BLaER1 treated with 17β-estradiol and CSF1 and Interleukin-3, amounts not matched to agents 10 nM and 100 nM (cell line): ENCODE results near the gene TINAGL1.
A peak's percentile ranks its signal among the peaks of the same experiment; 100 is the strongest.

Source experiments
- H3K27ac ChIP-seq, 11 experiments: shearing (Covaris generic); formaldehyde crosslinking; 2 replicates each; pipeline ENCODE4 v1.8.1; 2022
- H3K27me3 ChIP-seq, 11 experiments: shearing (Covaris generic); formaldehyde crosslinking; 2 replicates each; pipeline ENCODE4 v1.8.1; 2022
- H3K36me3 ChIP-seq, 11 experiments: shearing (Covaris generic); formaldehyde crosslinking; 2 replicates each; pipeline ENCODE4 v1.8.1; 2022
- H3K4me1 ChIP-seq, 10 experiments: shearing (Covaris generic); formaldehyde crosslinking; 2 replicates each; pipeline ENCODE4 v1.8.1; 2022
- H3K4me2 ChIP-seq, 11 experiments: shearing (Covaris generic); formaldehyde crosslinking; 2 replicates each; pipeline ENCODE4 v1.8.1; 2022
- H3K4me3 ChIP-seq, 10 experiments: shearing (Covaris generic); formaldehyde crosslinking; 2 replicates each; pipeline ENCODE4 v1.8.1; 2022
- H3K9ac ChIP-seq, 11 experiments: shearing (Covaris generic); formaldehyde crosslinking; 2 replicates each; pipeline ENCODE4 v1.8.1; 2022
- H3K9me3 ChIP-seq, 11 experiments: shearing (Covaris generic); formaldehyde crosslinking; replicated peaks in 1 of 11; 2 replicates each; pipeline ENCODE4 v1.8.1; 2022
- H4K20me1 ChIP-seq, 11 experiments: shearing (Covaris generic); formaldehyde crosslinking; 2 replicates each; pipeline ENCODE4 v1.8.1; 2022
- Cebpa-rat ChIP-seq, 11 experiments: shearing (Covaris generic); IDR thresholded peaks; 2 replicates each; pipeline ENCODE4 v1.8.1; 2022

The TINAGL1 gene, protein sequence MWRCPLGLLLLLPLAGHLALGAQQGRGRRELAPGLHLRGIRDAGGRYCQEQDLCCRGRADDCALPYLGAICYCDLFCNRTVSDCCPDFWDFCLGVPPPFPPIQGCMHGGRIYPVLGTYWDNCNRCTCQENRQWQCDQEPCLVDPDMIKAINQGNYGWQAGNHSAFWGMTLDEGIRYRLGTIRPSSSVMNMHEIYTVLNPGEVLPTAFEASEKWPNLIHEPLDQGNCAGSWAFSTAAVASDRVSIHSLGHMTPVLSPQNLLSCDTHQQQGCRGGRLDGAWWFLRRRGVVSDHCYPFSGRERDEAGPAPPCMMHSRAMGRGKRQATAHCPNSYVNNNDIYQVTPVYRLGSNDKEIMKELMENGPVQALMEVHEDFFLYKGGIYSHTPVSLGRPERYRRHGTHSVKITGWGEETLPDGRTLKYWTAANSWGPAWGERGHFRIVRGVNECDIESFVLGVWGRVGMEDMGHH

DNA sequence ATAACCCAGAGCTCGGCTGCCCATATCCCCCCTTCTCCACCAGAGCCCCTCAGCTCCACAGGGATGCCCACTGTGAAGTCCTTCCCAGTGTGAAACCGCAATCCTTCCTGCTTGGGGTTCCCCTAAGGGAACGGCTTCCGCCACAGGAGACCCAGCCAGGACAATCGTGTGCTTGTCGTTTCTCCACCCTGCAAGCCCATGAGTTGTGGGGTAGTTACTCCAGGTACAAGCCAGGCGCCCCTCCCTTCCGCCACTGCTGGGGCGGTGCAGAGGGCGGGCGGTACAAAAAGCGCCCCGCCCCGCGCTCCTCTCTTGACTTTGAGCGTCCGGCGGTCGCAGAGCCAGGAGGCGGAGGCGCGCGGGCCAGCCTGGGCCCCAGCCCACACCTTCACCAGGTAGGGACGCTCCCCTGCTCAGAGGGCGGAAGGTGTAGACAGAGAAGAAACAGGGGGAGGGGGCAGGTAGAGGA lies at the start of gene TINAGL1:
Gene TINAGL1, plus strand, starts transcription at position 315 of the 469 bp plus-strand sequence. CDS start 634 bp downstream, outside the sequence.
- Histone ChIP-seq H3K4me2 (peak within 1 kb of the TSS; percentile 87 to 99 (median 97)), H3K9me3 (no peaks in the 10 kb centered on the region), H3K27ac (peak within 1 kb of the TSS in 6 of 11 experiments; percentile 3 to 57 (median 32); a peak in 12 of 22 replicates), H3K27me3 (peaks cover 0 to 14% (median 0%) of the 10 kb centered on the region in 11 experiments; a peak in 3 of 22 replicates), H3K36me3 (no peaks in the 10 kb centered on the region), H3K4me1 (peaks cover 55 to 86% (median 83%) of the 10 kb centered on the region in 10 experiments), H3K9ac (peak within 1 kb of the TSS; percentile 1 to 72 (median 44); a peak in 16 of 22 replicates), H4K20me1 (peaks cover 0 to 20% (median 0%) of the 10 kb centered on the region in 11 experiments; a peak in 1 of 22 replicates), H3K4me3 (peak within 1 kb of the TSS; percentile 12 to 61 (median 44); a peak in 19 of 20 replicates)
- no peak for TF ChIP-seq Cebpa-rat (IDR thresholded peaks at IDR 0.05)

DNA sequence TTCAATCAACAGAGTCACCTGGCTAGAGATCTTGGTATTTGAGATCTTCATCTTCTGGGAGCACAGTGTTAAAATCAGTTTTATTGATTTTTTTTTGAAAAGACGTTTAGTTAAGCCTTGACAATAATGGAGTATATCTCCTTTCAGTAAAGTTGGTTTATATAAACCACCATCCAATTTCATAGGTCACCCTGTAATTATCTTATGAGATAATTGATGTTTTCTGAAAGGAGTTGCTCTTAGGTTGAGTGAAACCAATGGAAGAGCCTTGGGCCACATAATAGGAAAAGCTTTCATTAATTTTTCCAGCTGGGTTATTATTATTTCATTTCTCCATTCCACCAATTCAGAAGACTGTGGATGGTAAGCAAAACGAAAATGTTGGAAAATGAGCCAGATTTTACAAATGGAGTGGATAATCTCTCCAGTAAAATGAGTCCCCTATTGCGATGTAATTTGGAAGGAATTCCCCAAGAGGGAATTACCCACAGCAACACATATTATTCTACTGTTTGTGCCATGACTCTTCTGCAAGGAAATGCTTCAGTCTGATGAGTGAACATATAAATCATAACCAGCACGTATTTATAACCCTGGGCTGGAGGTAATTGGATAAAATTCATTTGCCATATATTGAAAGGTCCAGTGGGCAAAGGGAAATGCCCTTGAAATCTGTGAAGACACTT lies 46.2 kb upstream of the TINAGL1 start:
- Histone ChIP-seq H3K27ac (no peak overlapping the region), H3K9ac (no peak overlapping the region), H3K36me3 (no peaks in the 10 kb centered on the region), H3K4me2 (no peak overlapping the region), H3K9me3 (peaks cover 0 to 7% (median 0%) of the 10 kb centered on the region in 11 experiments; a peak in 2 of 22 replicates), H3K27me3 (peaks cover 0 to 7% (median 0%) of the 10 kb centered on the region in 11 experiments; a peak in 3 of 22 replicates), H4K20me1 (no peaks in the 10 kb centered on the region), H3K4me3 (no peak overlapping the region), H3K4me1 (peaks cover 0 to 3% (median 2%) of the 10 kb centered on the region in 10 experiments; a peak in 16 of 20 replicates)
- no peak for TF ChIP-seq Cebpa-rat (IDR thresholded peaks at IDR 0.05)

DNA sequence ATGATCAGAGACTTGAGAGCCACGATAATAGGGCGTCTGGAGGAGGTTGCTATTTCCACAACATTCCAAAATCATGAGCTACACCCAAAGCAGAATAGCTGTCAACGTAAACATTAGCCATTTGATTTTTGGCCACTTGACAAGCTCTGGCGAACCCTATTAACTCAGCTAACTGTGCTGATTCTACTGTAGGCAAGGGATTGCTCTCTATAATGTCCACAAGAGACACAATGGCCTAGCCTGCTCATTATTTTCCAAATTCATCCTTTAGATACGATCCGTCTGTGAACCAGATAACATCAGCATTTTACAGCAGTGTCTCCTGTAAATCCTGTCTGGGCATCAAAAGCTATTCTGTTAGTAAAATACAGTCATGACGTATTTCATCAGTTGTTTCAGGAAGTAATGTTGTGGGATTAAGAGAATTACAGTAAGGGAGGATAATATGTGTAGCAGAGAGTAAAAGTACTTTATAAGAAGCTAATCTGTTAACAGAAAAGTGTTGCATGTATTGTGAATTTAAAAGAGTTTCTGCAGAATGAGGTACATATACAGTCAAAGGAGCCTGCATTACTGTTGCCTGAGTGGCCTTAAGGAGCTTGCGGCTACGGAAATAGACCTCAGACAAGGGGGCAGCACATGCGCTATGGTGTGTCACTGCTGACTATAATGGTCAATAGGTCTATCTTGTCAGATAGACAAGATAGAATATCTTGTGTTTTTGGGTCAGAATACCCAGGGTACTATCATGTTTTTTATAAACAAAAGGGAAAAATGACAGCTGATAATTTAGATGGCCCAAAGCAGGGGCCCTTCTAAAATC lies 44.9 kb upstream of the TINAGL1 start:
- H3K36me3 ChIP-seq, result no peaks in the 10 kb centered on the region
- peaks cover 0 to 7% (median 0%) of the 10 kb centered on the region in 11 experiments; a peak in 2 of 22 replicates for H3K9me3 ChIP-seq
- H3K27ac ChIP-seq, result no peak overlapping the region
- no peaks in the 10 kb centered on the region for H4K20me1 ChIP-seq
- H3K4me2 ChIP-seq, result no peak overlapping the region
- H3K9ac ChIP-seq, result no peak overlapping the region
- no peak for TF ChIP-seq Cebpa-rat (IDR thresholded peaks at IDR 0.05)
- no peak overlapping the region for H3K4me3 ChIP-seq
- H3K27me3 ChIP-seq, result peaks cover 0 to 10% (median 0%) of the 10 kb centered on the region in 11 experiments; a peak in 3 of 22 replicates
- peaks cover 12 to 15% (median 14%) of the 10 kb centered on the region in 10 experiments for H3K4me1 ChIP-seq

DNA sequence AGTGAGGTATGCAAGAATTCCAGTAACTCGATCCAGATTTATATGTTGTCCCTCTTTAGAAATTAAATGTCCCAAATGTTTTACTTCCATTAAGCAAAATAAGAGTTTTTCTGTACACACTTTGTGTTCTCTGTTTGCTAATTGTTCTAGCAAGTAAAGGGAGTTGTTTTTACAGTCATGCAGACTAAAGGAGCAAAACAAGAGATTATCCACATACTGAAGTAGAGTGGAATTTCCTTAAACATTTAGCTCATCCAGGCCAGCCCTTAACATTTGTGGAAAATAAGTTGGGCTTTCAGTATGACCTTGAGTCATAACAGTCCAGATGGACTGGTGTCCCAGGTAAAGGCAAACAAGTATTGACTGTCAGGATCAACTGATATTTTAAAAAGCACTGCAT lies 44.1 kb upstream of the TINAGL1 start:
- no peak overlapping the region for H3K9ac ChIP-seq
- H3K4me1 ChIP-seq, result peaks cover 14 to 17% (median 16%) of the 10 kb centered on the region in 10 experiments
- H3K9me3 ChIP-seq, result peaks cover 0 to 7% (median 0%) of the 10 kb centered on the region in 11 experiments; a peak in 2 of 22 replicates
- TF ChIP-seq Cebpa-rat (IDR thresholded peaks at IDR 0.05), result no peak
- no peaks in the 10 kb centered on the region for H3K36me3 ChIP-seq
- no peaks in the 10 kb centered on the region for H4K20me1 ChIP-seq
- H3K4me2 ChIP-seq, result no peak overlapping the region
- H3K4me3 ChIP-seq, result no peak overlapping the region
- H3K27ac ChIP-seq, result no peak overlapping the region
- H3K27me3 ChIP-seq, result peaks cover 0 to 10% (median 0%) of the 10 kb centered on the region in 11 experiments; a peak in 3 of 22 replicates

DNA sequence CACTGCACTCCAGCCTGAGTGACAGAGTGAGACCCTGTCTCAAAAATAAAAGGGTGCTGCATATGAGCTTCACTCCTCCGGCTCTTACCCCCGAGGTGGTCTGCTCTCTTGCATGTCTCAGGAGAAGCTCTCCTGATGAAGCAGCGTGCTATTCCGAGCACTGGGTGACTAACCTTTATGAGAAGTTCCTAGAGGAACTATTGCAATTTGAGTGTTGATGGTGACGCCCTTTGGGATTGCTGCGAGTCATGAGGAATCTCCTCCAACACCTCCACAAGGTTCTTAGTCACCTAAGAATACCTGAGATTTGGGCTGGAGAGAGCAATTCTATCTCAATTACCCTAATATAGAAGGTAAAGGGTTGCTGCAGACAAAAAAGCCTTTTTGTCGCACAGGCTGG lies 40.8 kb upstream of the TINAGL1 start:
- Histone ChIP-seq H3K4me3 (peak overlapping the region in 2 of 10 experiments; percentile 2 to 16; a peak in 1 of 20 replicates), H3K36me3 (peaks cover 0 to 4% (median 0%) of the 10 kb centered on the region in 11 experiments; a peak in 1 of 22 replicates), H3K9ac (peak overlapping the region in 3 of 11 experiments; percentile 37 to 52 (median 39); a peak in 5 of 22 replicates), H3K4me2 (peak overlapping the region; percentile 70 to 82 (median 78)), H3K27ac (peak overlapping the region in 5 of 11 experiments; percentile 14 to 62 (median 47); a peak in 9 of 22 replicates), H3K4me1 (peaks cover 14 to 17% (median 16%) of the 10 kb centered on the region in 10 experiments), H3K27me3 (peaks cover 0 to 10% (median 0%) of the 10 kb centered on the region in 11 experiments; a peak in 4 of 22 replicates), H4K20me1 (no peaks in the 10 kb centered on the region), H3K9me3 (peaks cover 0 to 7% (median 0%) of the 10 kb centered on the region in 11 experiments; a peak in 4 of 22 replicates)
- TF ChIP-seq Cebpa-rat (IDR thresholded peaks at IDR 0.05), result no peak

DNA sequence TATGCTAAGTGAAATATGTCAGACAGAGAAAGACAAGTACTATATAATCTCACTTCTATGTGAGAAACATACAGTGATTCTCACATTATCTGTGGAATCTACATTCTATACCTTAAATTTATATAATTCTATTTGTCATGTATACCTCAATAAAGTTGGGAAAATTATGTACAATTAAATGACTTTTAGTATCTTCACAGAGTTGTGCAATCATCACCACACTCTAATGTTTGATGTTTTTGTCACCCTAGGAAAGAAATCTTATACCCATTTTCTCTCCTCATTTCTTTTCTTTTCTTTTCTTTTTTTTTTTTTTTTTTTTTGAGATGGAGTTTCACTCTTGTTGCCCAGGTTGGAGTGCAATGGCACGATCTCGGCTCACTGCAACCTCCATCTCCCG lies 37.0 kb upstream of the TINAGL1 start:
- TF ChIP-seq Cebpa-rat (IDR thresholded peaks at IDR 0.05), result no peak
- Histone ChIP-seq H3K4me1 (peaks cover 14 to 17% (median 16%) of the 10 kb centered on the region in 10 experiments), H3K9ac (no peak overlapping the region), H4K20me1 (no peaks in the 10 kb centered on the region), H3K4me3 (no peak overlapping the region), H3K27me3 (peaks cover 0 to 8% (median 0%) of the 10 kb centered on the region in 11 experiments; a peak in 1 of 22 replicates), H3K9me3 (peaks cover 26 to 42% (median 32%) of the 10 kb centered on the region in 11 experiments), H3K4me2 (no peak overlapping the region), H3K36me3 (peaks cover 0 to 9% (median 0%) of the 10 kb centered on the region in 11 experiments; a peak in 6 of 22 replicates), H3K27ac (no peak overlapping the region)

DNA sequence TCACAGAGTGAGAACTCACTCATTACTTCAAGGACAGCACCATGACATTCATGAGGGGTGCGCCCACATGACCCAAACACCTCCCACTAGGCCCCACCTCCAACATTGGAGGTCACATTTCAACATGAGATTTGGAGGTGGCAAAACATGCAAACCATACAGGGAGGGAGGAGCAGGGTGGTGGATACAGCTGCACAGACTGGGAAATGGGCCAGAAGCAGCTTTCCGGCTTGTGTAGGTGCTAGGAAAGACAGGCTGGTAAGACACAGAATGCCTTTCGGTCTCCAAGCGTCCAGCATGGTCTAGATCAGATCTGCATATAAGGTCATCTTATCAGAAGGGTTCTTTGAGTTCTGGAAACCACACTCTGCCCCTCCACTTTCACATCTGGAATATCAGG lies 35.1 kb upstream of the TINAGL1 start:
- Histone ChIP-seq H3K27ac (no peak overlapping the region), H3K36me3 (peaks cover 0 to 9% (median 0%) of the 10 kb centered on the region in 11 experiments; a peak in 6 of 22 replicates), H3K9me3 (peaks cover 26 to 42% (median 32%) of the 10 kb centered on the region in 11 experiments), H3K27me3 (peaks cover 0 to 8% (median 0%) of the 10 kb centered on the region in 11 experiments; a peak in 1 of 22 replicates), H3K4me3 (no peak overlapping the region), H3K4me1 (peaks cover 3 to 5% (median 4%) of the 10 kb centered on the region in 10 experiments; a peak in 19 of 20 replicates), H3K4me2 (no peak overlapping the region), H3K9ac (no peak overlapping the region), H4K20me1 (no peaks in the 10 kb centered on the region)
- no peak for TF ChIP-seq Cebpa-rat (IDR thresholded peaks at IDR 0.05)
